Pons (tissue), 1 donor: Measurements from ENCODE around the gene OTUD5.

Source experiments
- DNase-seq: peaks from one replicate; pipeline ENCODE4 v3.0.0-alpha.2; 2016; ENCODE audit warnings: low spot score

OTUD5 gene

DNA sequence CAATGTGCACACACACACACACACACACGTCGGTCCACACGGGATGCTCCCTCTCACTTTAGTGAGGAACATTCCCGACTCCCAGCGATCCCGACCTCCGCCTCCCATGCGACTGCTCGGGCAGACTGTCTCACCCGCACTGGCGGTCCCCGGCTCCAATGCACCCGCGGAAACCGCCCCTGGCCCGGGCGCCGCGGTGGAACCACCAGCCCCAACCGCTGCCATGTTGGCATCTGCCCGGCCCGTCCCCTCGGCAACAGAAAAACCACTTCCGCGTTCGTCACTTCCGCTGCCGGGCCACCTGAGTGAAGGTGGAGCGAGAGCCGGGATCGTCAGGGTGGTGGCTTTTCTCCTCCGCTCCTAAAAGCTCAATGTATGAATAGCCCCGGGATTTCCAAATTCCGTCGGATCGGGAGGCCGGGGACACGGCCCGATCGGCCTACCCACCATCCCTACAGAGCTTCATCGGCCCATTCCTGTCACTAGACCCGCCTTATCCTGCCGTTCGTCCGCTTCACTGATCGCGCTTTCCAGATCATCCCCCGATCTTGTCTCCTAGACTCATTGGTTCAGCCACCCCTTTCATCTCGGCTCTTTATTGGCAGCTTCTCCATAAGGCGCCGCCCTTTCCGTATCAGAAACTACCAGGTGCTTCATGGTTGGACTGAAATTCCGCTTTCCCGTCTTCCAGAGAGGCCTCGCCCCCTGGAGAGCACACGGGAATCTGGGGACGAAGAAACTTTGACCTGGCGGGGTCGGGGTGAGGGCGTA, 45.8 kb downstream of the OTUD5 start, which contains the start of gene SLC35A2:
TSS of gene SLC35A2 (minus strand) at position 235 of the 771 bp plus-strand sequence. CDS start at position 225, 10 bp downstream.
- peak; percentile 61 for DNase-seq

DNA sequence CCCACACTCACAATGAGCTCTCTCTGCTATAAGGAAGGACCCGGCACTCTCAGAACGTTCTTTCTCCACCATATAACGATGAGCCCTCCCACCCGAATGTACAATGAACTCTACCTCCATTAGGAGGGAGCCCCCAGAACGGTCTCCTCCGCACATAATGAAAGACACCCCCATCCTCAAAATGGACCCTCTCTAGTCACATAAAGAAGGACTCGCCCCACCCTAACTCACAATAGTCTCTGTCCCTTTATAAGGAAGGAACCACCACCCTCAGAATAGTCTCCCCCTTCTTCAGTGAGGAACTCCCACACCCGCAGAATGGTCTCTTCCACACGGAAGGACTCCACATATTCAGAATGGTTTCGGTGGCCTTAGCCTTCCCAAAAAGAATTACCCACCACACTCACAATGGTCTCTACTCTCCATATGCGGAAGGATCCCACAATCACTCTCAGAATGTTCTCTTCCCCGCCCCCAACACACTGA, 46.4 kb downstream of the OTUD5 start:
- DNase-seq, result no peak

DNA sequence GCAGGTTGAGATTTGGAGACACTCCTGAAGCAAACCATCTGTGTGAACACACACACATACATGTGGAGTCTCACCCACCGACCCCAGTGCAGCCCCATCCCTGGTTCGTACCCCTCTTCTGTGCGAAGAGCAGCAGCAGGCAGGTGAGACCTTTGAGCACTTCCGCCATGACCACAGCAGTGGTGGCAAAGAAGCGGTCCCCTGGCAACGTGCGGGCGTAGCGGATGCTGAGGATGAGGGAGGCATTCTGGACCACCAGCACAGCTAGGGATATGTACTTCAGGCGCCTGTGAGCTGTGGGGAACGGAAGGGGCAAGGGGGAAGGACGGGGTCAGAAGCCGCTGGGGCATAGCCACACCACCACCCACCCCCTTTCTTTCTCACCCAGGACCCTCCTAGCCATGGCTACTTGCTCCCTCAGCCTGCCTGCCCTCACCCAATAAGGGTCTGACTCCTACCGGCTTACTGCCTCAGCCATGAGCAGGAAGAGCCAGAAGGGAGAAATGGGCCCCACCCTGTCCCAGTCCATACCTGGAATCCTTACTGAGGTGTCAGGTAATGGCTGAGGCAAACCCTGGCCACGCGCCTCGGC, 47.6 kb downstream of the OTUD5 start:
- no peak for DNase-seq

DNA sequence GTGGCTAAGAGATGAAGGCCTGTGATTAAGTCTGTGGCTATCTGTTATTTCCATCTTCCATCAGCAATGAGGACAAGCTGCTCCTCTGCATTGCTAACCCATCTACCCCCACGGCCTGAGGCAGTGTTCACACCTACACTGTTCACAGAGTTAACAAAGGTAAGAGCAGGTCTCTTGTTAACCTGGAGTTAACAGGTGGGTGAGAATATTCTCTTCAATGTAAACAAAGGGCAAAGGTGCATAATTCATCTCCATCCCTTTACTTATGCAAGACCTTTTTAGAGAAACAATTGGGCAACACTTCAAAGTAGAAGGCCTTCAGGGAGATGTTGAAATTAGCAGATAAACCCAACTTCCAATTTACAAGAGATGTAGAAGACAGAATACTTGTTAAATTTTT, 48.8 kb downstream of the OTUD5 start:
- DNase-seq, result no peak

DNA sequence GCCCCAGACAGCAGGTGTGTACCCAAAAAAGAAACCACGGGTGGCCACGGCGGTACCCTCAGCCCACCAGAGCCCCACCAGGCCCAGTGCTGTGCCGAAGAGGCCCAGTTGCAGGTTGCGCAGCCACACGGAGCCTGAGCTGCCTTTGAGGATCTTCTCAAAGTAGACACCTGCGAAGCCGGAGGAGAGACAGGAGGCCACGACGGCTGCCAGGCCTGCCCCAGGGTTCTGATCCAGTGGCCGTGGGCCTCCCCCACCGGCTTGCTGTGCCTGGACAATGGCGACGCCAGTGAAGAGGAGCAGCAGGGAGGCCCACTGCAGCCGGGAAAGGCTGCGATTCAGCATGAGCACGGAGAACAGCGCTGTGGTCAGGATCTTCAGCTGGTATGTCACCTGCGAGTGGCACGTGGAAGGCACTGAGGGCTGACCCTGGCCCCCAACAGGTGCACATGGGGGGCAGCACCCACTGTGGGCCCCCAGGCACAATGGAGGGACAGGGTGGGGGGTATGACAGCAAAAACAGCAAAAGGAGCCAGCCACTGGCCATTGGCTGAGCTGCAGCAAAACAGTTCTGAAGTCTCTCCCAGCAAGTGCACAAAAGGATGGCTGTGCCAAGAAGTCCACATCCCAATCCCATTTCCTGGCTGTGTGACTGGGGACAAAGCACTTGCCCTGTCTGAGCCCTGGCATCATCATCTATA, 52.2 kb downstream of the OTUD5 start:
- DNase-seq, result no peak

DNA sequence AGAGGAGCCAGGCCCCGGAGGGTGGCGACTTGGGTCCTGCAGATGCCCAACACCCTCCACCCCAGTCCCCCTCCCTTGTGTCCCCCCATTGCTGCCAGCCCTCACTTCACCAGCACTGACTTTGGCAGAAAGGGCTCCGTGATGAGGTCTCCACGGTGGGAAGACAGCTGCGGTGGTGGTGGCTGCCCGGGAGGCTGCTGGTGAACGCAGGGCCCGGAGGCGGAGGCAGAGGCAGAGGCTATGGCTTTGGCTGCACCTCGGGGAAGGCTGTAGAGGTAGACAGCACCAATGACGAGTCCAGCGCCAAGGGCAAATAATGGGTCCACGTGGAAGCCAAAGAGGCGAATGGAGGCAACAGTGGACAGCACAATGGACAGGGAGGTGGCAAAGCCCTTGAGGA, 52.8 kb downstream of the OTUD5 start:
- no peak for DNase-seq

DNA sequence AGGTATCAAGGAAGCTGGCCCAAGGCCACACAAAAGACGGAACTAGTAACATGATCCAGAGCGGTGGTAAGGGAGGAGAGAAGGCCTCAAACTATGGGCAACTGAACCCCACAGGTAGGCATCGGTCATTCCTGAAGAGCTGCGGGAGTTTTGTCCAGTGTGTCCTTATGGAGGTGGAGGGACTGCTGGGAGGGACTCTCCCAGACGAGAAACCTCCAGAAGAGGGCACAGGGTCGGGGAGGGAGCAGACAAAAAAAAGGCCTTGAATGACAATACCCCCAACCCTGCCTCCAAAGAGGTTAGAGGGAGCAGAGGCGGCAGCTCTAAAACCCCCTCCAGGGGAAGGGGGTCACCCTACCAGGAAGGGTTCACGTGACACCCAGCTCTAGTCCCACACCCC, 53.2 kb downstream of the OTUD5 start:
- DNase-seq, result no peak

DNA sequence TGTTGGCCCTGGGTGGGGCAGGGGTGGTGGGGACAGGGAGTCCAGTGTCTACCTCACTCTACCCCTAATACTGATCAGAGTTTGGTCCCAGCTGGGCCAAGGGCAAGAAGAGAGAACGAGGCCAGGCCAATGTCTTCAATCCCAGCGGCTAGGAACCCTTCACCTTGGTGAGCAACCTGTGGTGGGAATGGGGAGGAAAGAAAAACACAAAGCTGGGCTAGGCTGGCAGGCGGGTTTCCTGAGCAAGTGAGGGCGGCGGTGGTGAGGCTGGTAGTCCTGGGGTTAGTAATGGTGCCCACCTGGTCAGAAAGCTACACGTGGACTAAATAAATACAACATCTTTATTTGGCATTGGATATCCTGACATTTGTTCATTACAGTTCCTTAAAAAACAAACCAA, 54.1 kb downstream of the OTUD5 start:
- DNase-seq, result no peak

DNA sequence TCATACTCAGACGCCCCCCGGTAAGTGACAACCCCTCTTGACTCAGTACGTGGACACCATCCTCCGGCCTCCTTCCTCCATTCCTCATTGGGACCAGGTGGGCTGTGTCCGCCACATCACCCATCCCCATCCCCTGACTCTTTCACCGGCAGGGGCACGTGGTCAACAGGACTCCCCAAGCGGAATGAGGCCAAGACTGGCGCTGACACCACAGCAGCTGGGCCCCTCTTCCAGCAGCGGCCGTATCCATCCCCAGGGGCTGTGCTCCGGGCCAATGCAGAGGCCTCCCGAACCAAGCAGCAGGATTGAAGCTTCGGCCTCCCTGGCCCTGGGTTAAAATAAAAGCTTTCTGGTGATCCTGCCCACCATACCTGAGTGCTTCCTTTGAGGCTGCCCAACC, 54.6 kb downstream of the OTUD5 start:
- no peak for DNase-seq

DNA sequence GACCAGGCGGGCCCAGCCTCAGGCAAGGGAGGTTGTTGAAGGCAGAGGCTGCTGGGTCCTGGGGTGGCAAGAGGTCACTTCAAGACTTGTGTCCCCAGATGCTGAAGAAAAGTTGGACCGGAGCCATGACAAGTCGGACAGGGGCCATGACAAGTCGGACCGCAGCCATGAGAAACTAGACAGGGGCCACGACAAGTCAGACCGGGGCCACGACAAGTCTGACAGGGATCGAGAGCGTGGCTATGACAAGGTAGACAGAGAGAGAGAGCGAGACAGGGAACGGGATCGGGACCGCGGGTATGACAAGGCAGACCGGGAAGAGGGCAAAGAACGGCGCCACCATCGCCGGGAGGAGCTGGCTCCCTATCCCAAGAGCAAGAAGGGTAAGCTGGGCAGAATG, 55.3 kb downstream of the OTUD5 start:
- DNase-seq, result no peak

DNA sequence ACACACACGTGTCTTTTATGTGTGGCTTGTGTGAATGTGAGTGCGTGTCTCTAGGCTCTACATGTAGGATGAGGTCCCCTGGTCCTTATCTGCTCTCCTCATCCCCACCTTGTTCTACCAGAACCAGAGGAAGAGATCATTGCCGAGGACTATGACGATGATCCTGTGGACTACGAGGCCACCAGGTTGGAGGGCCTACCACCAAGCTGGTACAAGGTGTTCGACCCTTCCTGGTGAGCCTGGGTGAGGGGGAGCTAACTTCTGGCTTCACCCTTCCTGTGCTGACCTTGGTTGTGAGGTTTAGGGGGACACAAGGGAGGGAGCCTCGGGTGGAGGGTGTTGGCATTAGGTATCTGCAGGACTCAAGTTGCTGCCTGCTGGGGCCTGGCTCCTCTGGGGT, 56.3 kb downstream of the OTUD5 start:
- no peak for DNase-seq

DNA sequence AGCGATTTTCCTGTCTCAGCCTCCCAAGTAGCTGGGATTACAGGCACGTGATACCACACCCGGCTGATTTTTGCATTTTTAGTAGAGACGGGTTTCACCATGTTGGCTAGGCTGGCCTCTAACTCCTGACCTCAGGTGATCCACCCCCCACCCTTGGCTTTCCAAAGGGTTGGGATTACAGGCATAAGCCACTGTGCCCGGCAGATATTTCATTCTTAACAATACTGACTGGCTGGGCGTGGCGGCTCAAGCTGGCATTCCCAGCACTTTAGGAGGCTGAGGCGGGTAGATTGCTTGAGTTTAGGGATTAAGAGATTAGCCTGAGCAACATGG, 58.4 kb downstream of the OTUD5 start:
- DNase-seq, result no peak

DNA sequence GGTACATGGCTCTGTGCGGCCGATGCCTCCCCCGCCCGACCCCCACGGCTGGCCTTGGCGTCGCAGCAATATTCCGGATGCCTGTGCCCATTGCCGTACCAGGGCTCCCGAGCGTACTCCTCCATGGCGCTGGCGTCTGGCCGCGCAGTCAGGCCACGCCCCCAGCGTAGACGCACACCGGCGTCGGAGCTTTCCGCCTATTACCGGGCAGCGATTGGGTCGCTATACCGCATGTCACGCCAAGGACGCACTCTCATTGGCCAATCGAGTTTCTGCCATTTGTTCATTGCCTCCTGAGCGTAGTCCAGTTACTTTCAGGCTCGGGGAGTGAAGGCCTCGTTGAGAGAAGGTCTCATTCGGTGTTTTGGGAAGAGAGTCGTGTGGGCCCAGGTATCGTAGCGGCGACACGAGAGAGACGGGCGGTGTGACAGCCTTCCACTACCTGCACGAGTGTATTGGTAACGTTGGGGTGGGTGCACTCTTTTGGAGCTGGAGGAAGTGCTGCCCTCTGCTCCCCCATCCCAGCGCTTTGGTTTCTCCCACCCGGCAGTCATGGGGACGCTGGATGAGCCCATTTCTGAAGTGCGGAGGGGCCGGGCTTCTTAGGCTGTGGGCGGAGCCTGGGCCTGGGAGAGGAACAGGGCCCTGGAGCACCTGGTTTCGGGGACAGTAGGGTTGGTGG, 59.6 kb downstream of the OTUD5 start, which contains the start of the genes PQBP1 and TIMM17B:
TSS of gene PQBP1 (plus strand) at position 306 of the 682 bp plus-strand sequence. CDS start 580 bp downstream, outside the sequence.
TSS of gene TIMM17B (minus strand) at position 144 of the 682 bp plus-strand sequence. CDS start at position 125, 19 bp downstream.
- DNase-seq, result peak; percentile 96

DNA sequence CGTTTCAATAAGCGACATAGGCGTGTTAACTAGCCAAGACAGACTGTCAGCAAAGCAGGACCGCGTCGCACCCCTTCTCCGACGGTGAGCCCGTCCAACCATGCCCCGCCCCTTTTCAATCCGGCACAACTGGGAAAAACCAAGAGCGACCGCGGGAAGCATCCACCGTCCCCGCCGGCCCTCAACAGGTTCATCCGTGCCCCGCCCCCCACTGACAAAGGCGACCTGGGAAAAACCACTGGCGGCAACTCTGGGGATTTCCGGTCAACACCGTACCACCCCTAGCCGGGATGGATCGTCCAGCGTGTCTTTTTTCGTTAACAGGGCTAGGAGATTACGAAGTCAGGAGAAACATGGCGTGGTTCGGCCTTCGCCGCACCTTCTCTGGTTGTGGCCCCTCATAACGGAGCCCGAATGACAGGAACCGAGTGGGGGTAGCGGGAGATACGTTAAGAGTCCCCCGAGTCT, 60.2 kb downstream of the OTUD5 start:
- peak; percentile 38 for DNase-seq

DNA sequence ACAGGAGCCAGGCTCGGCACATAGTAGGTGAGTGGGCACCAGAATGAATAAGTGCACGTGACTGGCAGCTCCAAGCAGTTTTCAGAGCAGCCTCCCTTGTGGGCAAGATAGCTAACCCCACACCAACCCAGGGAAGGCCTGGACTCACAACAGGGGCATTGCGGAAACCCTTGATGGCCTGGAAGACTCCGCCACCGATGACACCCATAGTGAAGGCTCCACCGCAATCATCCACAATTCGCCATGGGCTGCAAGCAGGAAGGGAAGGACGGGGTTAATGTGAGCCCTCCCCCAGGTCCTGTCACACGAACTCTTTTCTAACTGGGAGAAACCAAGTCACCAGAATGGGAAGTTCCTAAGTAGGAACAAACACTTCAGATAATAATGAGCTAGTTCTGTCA, 60.8 kb downstream of the OTUD5 start:
- peak; percentile 12 for DNase-seq

DNA sequence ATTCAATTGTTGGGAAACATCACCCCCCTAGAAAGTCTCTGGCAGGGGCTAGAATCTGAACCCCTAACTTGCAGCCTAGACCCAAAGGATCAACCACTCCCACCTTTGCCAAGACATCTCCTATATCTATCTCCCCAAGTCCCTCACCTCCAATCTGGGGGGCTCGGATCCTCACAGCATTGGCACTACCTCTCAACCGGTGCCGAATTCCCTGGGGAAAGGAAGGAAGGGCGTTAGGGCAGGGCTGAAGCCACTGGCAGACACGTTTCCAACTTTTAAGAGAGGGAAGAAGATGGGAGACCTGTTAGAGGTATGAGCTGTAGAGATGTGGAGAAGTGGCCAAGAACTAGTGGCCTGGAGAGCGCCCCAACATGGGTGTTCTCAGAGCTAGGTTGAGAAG, 62.5 kb downstream of the OTUD5 start:
- DNase-seq, result no peak

DNA sequence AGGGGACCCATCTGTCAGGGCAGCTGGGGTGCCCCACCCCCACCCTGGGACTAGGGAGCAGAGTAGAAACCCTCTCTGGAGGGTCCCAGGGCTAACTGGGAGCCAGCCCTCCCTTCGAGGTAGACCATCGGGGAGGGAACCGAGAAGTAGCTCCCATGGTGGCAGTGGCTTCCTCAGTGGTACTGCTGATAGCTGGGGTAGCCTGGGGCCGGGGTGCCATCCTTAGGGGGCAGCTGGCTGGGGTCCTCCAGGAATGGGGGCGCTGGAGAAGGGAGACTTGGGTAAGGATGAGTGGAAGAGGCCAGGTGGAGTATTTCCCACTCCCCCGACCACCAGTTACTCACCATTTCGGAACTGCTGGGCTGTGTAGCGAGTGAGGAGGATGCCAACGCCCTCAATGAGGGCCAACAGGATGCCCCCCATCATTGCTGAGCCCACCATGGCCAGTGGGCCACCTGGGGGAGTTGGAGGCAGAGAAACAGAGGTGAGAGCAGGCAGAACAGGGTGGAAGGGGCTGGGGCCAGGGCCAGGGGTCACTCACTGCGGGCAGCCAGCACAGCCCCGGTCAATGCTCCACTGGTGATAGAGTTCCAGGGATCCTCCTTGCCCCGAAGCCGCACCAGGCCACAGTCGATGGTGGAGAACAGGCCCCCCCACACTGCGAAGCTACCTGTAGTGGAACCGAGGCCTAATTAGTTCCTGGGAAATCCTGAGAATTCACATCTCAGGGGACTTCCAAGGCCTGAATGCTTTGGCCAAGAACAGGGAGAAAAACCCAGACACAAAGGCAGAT, 63.7 kb downstream of the OTUD5 start:
- DNase-seq, result no peak

DNA sequence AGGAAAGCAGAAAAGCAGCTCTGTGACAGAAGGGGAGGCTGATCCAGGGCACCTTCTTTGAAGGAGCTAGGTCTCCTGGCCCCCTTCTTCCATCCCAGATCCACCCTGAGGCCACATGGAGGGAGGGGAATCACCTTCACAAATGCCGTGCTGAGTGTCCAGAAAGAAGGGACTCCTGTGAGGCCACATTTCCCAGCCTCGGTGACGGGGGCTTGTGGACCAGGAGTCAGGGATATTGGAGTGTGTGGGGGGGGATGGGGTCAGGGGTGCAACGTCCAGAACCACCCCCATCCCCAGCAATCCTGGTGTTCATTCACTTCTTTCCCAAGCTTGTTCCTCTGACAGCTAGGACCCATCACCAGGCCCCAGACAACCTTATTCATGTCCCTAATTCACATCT, 64.5 kb downstream of the OTUD5 start:
- DNase-seq, result no peak

DNA sequence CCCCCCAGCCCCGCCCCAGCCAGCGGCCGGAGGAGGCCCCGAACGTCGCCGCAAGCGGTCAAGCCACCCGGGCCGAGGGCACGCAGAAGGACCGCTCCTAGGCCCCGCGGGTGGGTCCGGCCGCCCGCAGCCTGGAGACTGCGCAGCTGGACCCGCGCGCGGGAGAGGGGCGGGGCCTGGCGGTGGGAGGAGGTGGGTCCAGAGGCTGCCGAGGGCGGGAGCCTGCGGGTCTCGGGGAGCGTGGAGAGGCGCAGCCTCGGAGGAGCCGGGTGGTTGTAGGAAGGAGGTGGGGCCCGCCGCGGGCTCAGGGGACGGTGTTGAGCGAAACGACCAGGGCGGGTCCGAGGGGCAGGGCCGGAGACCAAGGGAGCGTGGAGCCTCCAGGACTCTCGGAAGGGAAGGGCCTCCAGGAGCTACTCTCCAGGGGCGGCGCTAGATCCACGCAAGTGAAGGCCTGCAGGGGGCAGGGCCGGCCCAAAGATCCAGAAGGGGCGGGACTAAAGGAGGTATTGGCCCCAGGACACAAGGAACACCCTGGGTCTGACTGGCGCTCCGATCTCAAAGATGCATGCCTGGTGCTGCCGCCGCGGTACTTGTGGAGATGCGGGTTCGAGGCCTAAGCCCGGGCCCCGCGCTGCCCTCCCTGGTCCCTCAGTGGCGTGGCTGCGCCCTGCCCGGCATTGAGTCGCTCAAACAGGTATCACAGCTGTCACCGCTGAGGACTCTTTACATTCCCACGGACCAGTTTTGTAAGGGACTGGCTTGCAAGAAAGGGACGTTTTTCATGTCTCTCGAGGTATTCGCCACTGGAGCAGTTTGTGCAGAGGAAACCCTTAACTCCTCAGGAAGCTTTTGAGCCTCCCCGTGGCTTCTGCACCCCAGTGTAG, 65.8 kb downstream of the OTUD5 start:
- DNase-seq, result peak; percentile 73

DNA sequence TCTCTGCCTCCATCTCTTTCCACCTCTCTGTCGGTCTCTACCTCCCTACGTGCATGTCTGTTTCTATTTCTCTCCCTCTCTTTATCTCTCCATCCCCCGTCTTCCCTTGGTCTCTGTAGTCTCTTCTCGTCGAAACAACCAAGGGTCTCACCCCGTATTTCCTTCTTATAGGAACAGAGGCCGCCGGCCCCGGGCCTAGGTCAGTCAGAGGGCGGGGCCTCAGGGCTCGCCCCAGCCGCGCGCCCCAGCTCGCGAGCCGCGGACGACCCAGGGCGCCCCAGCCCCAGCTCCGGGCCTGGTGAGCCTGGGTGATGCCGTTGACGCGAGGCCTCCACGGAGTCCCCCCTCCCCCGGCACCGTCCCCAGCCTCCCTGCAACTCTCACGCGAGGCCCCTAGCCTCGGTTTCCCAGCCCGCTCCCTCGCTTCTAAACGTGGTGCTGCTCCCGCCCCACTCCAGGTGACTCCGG, 66.4 kb downstream of the OTUD5 start:
- DNase-seq, result peak; percentile 3
